GM12891 (cell line): ENCODE measurements around the gene FAM53A. TPM values are rescaled to one million over a fixed set of nuclear protein-coding genes. Genes with fewer than 3 reads are reported as not detected.

Experiments
- DNase-seq: peaks from one replicate; pipeline ENCODE4 v3.0.0; 2011; ENCODE audit warnings: low spot score; ENCODE audit not compliant: insufficient read length
- FAIRE-seq: peaks from 2 replicates; lab custom pipeline; 2011; peaks lifted over from hg19 to GRCh38; lab: Jason Lieb, UNC
- PAX5 ChIP-seq: IDR thresholded peaks from 2 replicates; pipeline ENCODE4 v1.6.1; 2011; ENCODE audit warnings: low read length, moderate library complexity, mild to moderate bottlenecking; ENCODE audit not compliant: insufficient read depth, severe bottlenecking
- POLR2A ChIP-seq: IDR thresholded peaks from 2 replicates; pipeline ENCODE4 v1.6.1; 2011; ENCODE audit warnings: low read depth, low read length, control low read depth
- POLR2AphosphoS5 ChIP-seq: IDR thresholded peaks from 2 replicates; pipeline ENCODE4 v1.6.1; 2011; ENCODE audit warnings: low read depth, low read length, control low read depth
- POU2F2 ChIP-seq: IDR thresholded peaks from 2 replicates; pipeline ENCODE4 v1.6.1; 2011; ENCODE audit warnings: low read depth, mild to moderate bottlenecking, control low read depth, low read length, moderate library complexity
- SPI1 ChIP-seq: IDR thresholded peaks from 2 replicates; pipeline ENCODE4 v1.6.1; 2011; ENCODE audit warnings: low read depth, low read length, control low read depth
- TAF1 ChIP-seq: IDR thresholded peaks from 2 replicates; pipeline ENCODE4 v1.6.1; 2011; ENCODE audit warnings: low read depth, low read length, control low read depth
- polyA plus RNA-seq: library from polyadenylated mRNA; unstranded; fragments of >200 nt; gene quantifications from one replicate; pipeline ENCODE4 v1.2.1, GENCODE V29; 2012; ENCODE audit warnings: low read depth, missing spikeins, inconsistent platforms; ENCODE audit not compliant: missing spikeins

The FAM53A gene, protein sequence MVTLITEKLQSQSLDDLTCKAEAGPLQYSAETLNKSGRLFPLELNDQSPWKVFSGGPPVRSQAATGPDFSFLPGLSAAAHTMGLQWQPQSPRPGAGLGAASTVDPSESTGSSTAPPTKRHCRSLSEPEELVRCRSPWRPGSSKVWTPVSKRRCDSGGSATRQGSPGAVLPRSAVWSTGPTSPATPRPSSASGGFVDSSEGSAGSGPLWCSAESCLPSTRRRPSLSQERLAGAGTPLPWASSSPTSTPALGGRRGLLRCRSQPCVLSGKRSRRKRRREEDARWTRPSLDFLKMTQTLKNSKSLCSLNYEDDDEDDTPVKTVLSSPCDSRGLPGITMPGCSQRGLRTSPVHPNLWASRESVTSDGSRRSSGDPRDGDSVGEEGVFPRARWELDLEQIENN
- 0.62 TPM for polyA plus RNA-seq

DNA sequence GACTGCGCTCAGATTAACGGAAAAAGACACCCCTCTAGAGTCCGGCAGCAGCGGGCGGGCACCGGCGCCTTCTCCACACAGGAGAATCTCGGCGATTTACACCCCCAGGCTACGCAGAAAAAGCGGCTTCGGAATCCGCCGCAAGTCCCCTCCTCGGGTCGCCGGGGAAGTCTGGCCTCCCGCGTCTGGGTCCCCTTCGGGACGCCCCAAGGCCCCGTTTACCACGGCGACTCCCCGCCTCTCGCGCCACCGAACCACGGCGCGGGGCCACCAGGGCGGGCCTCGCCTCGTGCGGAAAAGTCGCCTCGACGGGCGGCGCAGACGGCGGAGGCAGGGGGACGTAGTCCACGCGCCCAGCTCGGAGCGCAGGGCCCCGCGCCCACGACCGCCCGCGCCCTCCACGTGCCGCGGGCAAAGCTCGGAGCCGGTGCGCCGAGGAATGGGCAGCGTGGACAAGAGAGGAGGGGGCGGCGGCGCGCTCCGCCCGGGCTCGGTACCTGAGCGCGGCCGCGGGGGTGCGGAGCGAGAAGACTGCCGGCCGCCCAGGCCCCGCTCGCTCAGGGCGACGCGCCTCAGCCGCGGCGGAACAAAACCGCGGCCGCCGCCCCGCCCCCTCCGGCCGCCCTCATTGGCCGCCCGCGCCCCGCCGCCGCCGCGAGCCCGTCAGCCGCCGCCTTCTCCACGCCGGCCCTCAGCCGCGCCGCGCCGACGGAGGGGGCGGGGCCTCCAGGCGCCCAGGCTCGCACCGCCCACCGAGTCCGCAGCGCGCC, at the start of gene FAM53A:
FAM53A (minus strand) TSS at position 578 of the 770 bp plus-strand sequence. CDS start 15,572 bp downstream, outside the sequence.
- peak; percentile 93 for DNase-seq

DNA sequence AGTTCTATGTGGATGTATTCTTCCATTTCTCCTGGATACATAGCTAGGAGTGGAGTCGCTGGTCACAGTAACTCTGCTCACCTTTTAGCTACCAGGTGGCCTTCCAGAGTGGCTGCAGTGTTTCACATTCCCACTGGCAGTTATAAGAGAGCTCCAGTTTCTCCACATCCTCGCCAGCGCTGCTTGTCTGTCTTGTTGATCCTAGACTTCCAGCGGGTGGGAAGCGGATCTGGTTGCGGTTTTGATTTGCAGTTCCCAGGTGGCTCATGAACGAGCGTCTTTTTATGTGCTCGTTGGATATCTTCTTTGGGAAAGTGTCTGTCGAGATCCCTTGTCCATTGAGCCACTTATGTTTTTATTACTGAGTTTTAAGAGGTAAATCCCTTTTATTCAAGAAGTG, 48.8 kb upstream of the FAM53A start:
- TF ChIP-seq POLR2A (no peak), SPI1 (no peak), POU2F2 (no peak), TAF1 (no peak), POLR2AphosphoS5 (no peak), PAX5 (no peak)
- FAIRE-seq (no peak), DNase-seq (no peak)

More for the DNA sequence above, at the start of gene FAM53A:
- TF ChIP-seq SPI1: no peak
- TF ChIP-seq POLR2A: no peak
- no peak for TF ChIP-seq POU2F2
- no peak for TF ChIP-seq PAX5
- TF ChIP-seq POLR2AphosphoS5: no peak
- TF ChIP-seq TAF1: no peak
- FAIRE-seq: peak; percentile 96

DNA sequence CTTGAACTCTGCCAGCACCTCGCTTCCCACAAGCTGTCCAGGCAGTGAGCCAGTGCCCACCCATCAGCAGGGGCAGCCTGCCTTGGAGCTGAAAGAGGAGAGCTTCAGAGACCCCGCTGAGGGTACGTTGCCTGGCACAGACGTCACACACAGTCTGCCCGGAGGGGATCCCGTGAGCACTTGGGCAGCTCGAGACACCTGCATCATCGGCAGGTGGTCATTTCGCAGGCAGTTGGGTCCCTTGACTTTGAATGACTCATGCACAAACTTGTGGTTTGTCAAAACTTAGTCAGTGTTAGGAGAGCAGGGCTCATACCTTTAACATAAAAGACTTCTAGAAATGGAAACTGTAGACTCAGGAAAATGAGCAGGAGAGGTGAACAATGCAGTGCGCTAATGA, 47.1 kb upstream of the FAM53A start:
- DNase-seq: no peak
- no peak for TF ChIP-seq POU2F2
- no peak for TF ChIP-seq SPI1
- TF ChIP-seq PAX5: no peak
- TF ChIP-seq POLR2A: no peak
- TF ChIP-seq TAF1: no peak
- TF ChIP-seq POLR2AphosphoS5: no peak
- no peak for FAIRE-seq

DNA sequence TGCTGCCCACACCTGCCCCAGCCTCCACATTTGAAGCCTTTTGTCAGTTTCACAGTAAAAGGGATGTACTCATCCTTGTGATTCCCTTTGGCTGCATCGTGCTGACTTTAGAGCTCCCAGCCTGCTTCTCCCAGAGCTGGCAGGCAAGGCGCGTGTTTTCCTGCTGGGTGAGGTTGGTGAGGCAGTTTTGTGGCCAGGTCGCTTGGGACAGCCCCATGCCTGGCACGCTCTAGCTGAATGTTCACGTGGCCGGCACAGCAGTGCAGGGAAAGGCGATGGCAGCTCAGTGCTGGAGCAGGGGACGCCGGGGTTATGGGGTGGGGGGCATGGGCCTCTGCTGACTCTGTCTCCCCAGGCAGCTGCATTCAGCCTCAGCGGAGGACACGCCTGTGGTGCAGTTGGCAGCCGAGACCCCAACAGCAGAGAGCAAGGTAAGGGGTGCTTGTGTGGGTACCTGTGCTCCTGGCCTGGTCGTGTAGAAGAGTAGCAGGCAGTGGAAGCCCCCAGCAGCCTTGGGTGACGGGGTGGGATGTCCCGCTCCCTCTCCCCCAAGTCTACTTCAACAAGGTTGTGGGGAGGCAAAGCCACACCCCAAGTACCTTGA, 46.5 kb upstream of the FAM53A start:
- no peak for TF ChIP-seq SPI1
- no peak for TF ChIP-seq POU2F2
- TF ChIP-seq PAX5: no peak
- no peak for TF ChIP-seq POLR2AphosphoS5
- TF ChIP-seq POLR2A: no peak
- no peak for TF ChIP-seq TAF1
- no peak for DNase-seq
- no peak for FAIRE-seq

DNA sequence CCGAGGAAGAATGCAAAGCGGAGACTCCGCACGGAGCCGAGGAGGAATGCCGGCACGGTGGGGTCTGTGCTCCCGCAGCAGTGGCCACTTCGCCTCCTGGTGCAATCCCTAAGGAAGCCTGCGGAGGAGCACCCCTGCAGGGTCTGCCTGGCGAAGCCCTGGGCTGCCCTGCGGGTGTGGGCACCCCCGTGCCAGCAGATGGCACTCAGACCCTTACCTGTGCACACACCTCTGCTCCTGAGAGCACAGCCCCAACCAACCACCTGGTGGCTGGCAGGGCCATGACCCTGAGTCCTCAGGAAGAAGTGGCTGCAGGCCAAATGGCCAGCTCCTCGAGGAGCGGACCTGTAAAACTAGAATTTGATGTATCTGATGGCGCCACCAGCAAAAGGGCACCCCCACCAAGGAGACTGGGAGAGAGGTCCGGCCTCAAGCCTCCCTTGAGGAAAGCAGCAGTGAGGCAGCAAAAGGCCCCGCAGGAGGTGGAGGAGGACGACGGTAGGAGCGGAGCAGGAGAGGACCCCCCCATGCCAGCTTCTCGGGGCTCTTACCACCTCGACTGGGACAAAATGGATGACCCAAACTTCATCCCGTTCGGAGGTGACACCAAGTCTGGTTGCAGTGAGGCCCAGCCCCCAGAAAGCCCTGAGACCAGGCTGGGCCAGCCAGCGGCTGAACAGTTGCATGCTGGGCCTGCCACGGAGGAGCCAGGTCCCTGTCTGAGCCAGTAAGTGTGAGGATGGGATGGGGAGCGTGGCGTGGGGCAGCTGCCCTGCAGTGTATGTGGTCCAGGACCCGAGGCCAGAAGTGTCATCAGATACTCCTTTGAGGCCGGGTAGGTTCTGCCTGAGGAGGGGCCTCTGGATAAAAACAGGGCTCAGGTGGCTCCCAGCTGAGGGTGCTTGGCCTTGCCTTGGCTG, 44.2 kb upstream of the FAM53A start:
- DNase-seq (no peak), FAIRE-seq (no peak)
- TF ChIP-seq TAF1: no peak
- TF ChIP-seq POLR2AphosphoS5: no peak
- TF ChIP-seq PAX5: no peak
- TF ChIP-seq POLR2A: no peak
- no peak for TF ChIP-seq SPI1
- no peak for TF ChIP-seq POU2F2

DNA sequence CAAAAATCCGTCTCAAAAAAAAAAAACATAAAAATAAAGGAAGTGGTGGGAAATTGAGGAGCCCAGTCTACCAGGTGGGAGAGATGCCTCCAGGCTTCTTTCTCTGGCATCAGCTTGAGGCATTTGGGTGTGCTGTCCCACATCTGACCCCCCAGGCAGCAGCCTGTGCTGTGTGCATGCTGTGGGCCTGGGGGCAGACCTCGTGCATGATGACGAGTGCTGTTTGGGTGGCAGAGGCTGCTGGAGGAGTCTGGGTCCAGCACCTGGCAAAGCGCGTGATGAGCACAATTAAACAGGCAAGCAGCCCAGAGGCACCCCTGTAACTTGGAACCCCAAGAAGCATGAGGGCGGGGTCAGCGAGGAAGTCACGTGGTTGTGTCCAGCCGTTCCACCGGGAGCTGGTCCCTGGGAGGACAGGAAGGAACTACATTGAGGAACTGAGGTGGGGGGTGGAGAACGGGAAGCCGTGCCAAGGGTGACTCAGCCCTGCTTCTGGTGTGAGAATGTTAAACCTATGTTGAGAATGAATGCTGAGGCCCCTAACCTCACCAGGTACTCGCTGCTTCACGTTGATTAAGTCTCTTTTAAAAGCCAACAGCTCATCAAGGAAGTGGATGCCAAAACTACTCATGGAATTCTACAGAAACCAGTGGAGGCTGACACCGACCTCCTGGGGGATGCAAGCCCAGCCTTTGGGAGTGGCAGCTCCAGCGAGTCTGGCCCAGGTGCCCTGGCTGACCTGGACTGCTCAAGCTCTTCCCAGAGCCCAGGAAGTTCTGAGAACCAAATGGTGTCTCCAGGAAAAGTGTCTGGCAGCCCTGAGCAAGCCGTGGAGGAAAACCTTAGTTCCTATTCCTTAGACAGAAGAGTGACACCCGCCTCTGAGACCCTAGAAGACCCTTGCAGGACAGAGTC, 43.3 kb upstream of the FAM53A start:
- TF ChIP-seq TAF1 (no peak), POLR2AphosphoS5 (no peak), POU2F2 (no peak), PAX5 (no peak), POLR2A (no peak), SPI1 (no peak)
- DNase-seq (no peak), FAIRE-seq (no peak)

DNA sequence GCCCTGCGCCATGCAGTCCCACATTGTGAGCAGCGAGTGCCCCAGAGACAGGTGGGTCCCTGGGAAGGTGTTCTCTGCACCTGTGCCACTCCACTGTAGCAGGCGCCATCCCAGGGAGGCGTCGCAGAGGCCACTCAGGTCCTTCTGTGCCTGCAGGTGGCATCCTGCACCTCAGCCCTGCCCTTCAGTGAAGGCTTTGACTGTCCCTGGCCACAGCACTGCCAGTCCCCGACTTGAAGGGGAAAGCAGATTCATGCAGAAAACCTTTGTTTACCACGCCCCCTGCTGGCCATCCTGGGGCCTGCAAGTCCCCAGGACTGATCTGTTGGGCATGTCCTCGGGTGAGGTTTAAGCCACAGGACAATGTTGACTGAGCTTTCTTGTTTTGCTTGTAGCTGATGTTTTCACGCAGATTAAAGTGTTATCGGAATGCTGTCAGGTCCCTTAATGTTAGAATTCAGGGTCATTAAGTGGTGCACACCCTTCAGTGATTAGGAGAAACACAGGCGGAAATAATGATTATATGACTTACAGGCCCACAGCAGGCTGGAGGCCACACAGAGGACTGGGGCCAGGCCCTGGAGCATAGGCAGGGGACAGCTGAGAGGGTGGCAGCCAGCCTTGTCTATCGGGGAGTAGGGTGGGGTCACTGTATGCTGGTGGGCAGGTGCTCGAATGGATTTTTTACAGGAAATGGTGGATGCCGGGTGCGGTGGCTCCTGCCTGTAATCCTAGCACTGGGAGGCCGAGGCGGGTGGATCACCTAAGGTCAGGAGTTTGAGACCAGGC, 42.2 kb upstream of the FAM53A start:
- peak; percentile 97 for FAIRE-seq
- DNase-seq: peak; percentile 71
- TF ChIP-seq POLR2AphosphoS5: no peak
- no peak for TF ChIP-seq TAF1
- TF ChIP-seq POU2F2: no peak
- no peak for TF ChIP-seq PAX5
- no peak for TF ChIP-seq POLR2A
- no peak for TF ChIP-seq SPI1
